GM12878 (cell line): ENCODE data around the gene TAF6. TPM values are rescaled to one million over a fixed set of nuclear protein-coding genes. Genes with fewer than 3 reads are reported as not detected.

Experiments
- BHLHE40 ChIP-seq, 2 experiments: fragments of 450-650 bp in 1 of 2; IDR thresholded peaks; 2 replicates each; pipeline ENCODE4 v1.6.1; 2011 to 2017; ENCODE audit warnings: low read depth in 2 of 2, borderline replicate concordance in 1 of 2, improper control_type of control experiment in 1 of 2, low read length in 1 of 2, mild to moderate bottlenecking in 1 of 2
- CBX5 ChIP-seq: sonication (generic); IDR thresholded peaks from 2 replicates; pipeline ENCODE4 v1.6.1; 2016; ENCODE audit warnings: low read depth, moderate library complexity, mild to moderate bottlenecking, inconsistent platforms
- EZH2 ChIP-seq: IDR thresholded peaks from 2 replicates; pipeline ENCODE4 v1.6.1; 2012; ENCODE audit warnings: low read depth, mild to moderate bottlenecking, control low read depth, inconsistent platforms, low read length, borderline replicate concordance; ENCODE audit not compliant: control insufficient read depth
- IKZF1 ChIP-seq: fragments of 450-650 bp; conservative IDR thresholded peaks from 2 replicates; pipeline ENCODE4 v1.6.1; 2017; ENCODE audit warnings: antibody characterized with exemption, mild to moderate bottlenecking
- IKZF2 ChIP-seq, 2 experiments: fragments of 450-650 bp; IDR thresholded peaks; 2 replicates each; pipeline ENCODE4 v1.6.1; 2017; ENCODE audit warnings: mild to moderate bottlenecking in 2 of 2, moderate library complexity in 2 of 2
- NFYB ChIP-seq: IDR thresholded peaks from 2 replicates; pipeline ENCODE4 v1.6.1; 2011; ENCODE audit warnings: low read depth, mild to moderate bottlenecking, low read length, improper control_type of control experiment, moderate library complexity; ENCODE audit not compliant: insufficient read depth
- NR2F1 ChIP-seq: fragments of 450-650 bp; conservative IDR thresholded peaks from 2 replicates; pipeline ENCODE4 v1.6.1; 2017; ENCODE audit warnings: mild to moderate bottlenecking
- RAD51 ChIP-seq: fragments of 450-650 bp; IDR thresholded peaks from 2 replicates; pipeline ENCODE4 v1.6.1; 2016; ENCODE audit warnings: moderate library complexity, mild to moderate bottlenecking, inconsistent platforms
- RCOR1 ChIP-seq: conservative IDR thresholded peaks from 2 replicates; pipeline ENCODE4 v1.6.1; 2012; ENCODE audit warnings: low read depth, low read length, improper control_type of control experiment
- SKIL ChIP-seq: fragments of 450-650 bp; IDR thresholded peaks from 2 replicates; pipeline ENCODE4 v1.6.1; 2017; ENCODE audit warnings: mild to moderate bottlenecking, low read depth, inconsistent platforms; ENCODE audit not compliant: poor library complexity, severe bottlenecking
- SRF ChIP-seq, 2 experiments: IDR thresholded peaks; 2 replicates each; pipeline ENCODE4 v1.6.1; 2011; ENCODE audit warnings: low read depth in 2 of 2, low read length in 2 of 2, mild to moderate bottlenecking in 1 of 2, moderate library complexity in 1 of 2
- STAT3 ChIP-seq: IDR thresholded peaks from 2 replicates; pipeline ENCODE4 v1.6.1; 2011; ENCODE audit warnings: low read depth, low read length, improper control_type of control experiment
- SUPT20H ChIP-seq: IDR thresholded peaks from 2 replicates; pipeline ENCODE4 v1.6.1; 2011; ENCODE audit warnings: low read depth, mild to moderate bottlenecking, low read length, moderate library complexity, borderline replicate concordance; ENCODE audit not compliant: control insufficient read depth
- TARDBP ChIP-seq: IDR thresholded peaks from 2 replicates; pipeline ENCODE4 v1.6.1; 2016; ENCODE audit warnings: borderline replicate concordance
- TBL1XR1 ChIP-seq: IDR thresholded peaks from 2 replicates; pipeline ENCODE4 v1.6.1; 2012; ENCODE audit warnings: low read depth, low read length, improper control_type of control experiment
- TCF7 ChIP-seq: IDR thresholded peaks from 2 replicates; pipeline ENCODE4 v1.6.1; 2014; ENCODE audit warnings: antibody characterized with exemption, borderline replicate concordance
- USF1 ChIP-seq: IDR thresholded peaks from 2 replicates; pipeline ENCODE4 v1.6.1; 2011; ENCODE audit warnings: borderline replicate concordance, low read depth, mild to moderate bottlenecking, moderate library complexity, mixed read lengths, low read length; ENCODE audit not compliant: insufficient read depth; ENCODE audit errors: extremely low read length
- ZNF274 ChIP-seq: IDR thresholded peaks from one replicate; pipeline ENCODE4 v1.8.0; 2011; ENCODE audit not compliant: insufficient read length, insufficient read depth
- polyA plus RNA-seq, 11 experiments: library from polyadenylated mRNA; depleted of rRNA in 4 of 11; unstranded in 6 of 11; stranded (reverse) in 5 of 11; fragments of >200 nt; fragmentation: Nextera tagmentation in 4 of 11; fragmentation: Illumina TruSeq in 1 of 11; extraction: Ambion mirVana in 4 of 11; extraction: Trizol in 1 of 11; gene quantifications; 1 replicate in 1 of 11; 2 replicates in 10 of 11; pipeline versions ENCODE4 v1.2.1 to v1.2.3, GENCODE V29; 2011 to 2016; ENCODE audit warnings: inconsistent platforms in 2 of 11, missing spikeins in 2 of 11, low read depth in 1 of 11
- total RNA-seq, 4 experiments: library from RNA; depleted of rRNA in 3 of 4; stranded (reverse); fragments of >200 nt in 3 of 4; fragmentation: Illumina TruSeq in 1 of 4; extraction: Trizol in 1 of 4; gene quantifications; 2 replicates each; pipeline versions ENCODE4 v1.2.1 to v1.2.3, GENCODE V29; 2013 to 2021
- TF ChIP-seq, protein P1 (sequence below): IDR thresholded peaks from 2 replicates; pipeline ENCODE4 v1.6.1; 2012; ENCODE audit warnings: improper control_type of control experiment, low read depth, low read length; ENCODE audit not compliant: insufficient replicate concordance
- TF ChIP-seq, protein P2 (sequence below): IDR thresholded peaks from 2 replicates; pipeline ENCODE4 v1.6.1; 2012; ENCODE audit warnings: low read depth, low read length, improper control_type of control experiment

TAF6 gene
- total and polyA plus RNA-seq, 10 of the 15 experiments (the other 5 are each of a cell fraction or from before 2014, with no cell fraction given), result 0.27 to 42.6 (median 17.0) TPM

- TF ChIP-seq RCOR1 (no peak), SRF (IDR thresholded peaks at IDR 0.05; ENCODE audit: low read depth in 2 of 2, low read length in 2 of 2) (peak; percentile 79 to 89; a peak in 3 of 4 replicates), SKIL (peak; percentile 4), EZH2 (no peak), STAT3 (no peak), CBX5 (no peak), TBL1XR1 (no peak; the same call in 1 of the 2 replicates), NR2F1 (no peak), RAD51 (peak; percentile 98), TCF7 (no peak), SUPT20H (no peak), ZNF274 (no peak), IKZF2 (IDR thresholded peaks at IDR 0.05) (peak in 1 of 2 experiments; percentile 26; a peak in 2 of 4 replicates), BHLHE40 (IDR thresholded peaks at IDR 0.05; ENCODE audit: borderline replicate concordance in 1 of 2, low read depth in 2 of 2, low read length in 1 of 2) (peak; percentile 96 to 98), TARDBP (no peak), IKZF1 (peak; percentile 62), NFYB (peak; percentile 91), USF1 (peak; percentile 94)
- TF ChIP-seq, protein P1, sequence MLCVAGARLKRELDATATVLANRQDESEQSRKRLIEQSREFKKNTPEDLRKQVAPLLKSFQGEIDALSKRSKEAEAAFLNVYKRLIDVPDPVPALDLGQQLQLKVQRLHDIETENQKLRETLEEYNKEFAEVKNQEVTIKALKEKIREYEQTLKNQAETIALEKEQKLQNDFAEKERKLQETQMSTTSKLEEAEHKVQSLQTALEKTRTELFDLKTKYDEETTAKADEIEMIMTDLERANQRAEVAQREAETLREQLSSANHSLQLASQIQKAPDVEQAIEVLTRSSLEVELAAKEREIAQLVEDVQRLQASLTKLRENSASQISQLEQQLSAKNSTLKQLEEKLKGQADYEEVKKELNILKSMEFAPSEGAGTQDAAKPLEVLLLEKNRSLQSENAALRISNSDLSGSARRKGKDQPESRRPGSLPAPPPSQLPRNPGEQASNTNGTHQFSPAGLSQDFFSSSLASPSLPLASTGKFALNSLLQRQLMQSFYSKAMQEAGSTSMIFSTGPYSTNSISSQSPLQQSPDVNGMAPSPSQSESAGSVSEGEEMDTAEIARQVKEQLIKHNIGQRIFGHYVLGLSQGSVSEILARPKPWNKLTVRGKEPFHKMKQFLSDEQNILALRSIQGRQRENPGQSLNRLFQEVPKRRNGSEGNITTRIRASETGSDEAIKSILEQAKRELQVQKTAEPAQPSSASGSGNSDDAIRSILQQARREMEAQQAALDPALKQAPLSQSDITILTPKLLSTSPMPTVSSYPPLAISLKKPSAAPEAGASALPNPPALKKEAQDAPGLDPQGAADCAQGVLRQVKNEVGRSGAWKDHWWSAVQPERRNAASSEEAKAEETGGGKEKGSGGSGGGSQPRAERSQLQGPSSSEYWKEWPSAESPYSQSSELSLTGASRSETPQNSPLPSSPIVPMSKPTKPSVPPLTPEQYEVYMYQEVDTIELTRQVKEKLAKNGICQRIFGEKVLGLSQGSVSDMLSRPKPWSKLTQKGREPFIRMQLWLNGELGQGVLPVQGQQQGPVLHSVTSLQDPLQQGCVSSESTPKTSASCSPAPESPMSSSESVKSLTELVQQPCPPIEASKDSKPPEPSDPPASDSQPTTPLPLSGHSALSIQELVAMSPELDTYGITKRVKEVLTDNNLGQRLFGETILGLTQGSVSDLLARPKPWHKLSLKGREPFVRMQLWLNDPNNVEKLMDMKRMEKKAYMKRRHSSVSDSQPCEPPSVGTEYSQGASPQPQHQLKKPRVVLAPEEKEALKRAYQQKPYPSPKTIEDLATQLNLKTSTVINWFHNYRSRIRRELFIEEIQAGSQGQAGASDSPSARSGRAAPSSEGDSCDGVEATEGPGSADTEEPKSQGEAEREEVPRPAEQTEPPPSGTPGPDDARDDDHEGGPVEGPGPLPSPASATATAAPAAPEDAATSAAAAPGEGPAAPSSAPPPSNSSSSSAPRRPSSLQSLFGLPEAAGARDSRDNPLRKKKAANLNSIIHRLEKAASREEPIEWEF, result no peak
- TF ChIP-seq, protein P2, sequence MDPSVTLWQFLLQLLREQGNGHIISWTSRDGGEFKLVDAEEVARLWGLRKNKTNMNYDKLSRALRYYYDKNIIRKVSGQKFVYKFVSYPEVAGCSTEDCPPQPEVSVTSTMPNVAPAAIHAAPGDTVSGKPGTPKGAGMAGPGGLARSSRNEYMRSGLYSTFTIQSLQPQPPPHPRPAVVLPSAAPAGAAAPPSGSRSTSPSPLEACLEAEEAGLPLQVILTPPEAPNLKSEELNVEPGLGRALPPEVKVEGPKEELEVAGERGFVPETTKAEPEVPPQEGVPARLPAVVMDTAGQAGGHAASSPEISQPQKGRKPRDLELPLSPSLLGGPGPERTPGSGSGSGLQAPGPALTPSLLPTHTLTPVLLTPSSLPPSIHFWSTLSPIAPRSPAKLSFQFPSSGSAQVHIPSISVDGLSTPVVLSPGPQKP, result peak; percentile 62; the same call in 1 of the 2 replicates
These were observed 29.6 kb upstream of the TAF6 start, which contains the start of gene LAMTOR4 (continued) for GRCh38 chr7:100148559-100149328.
